HepG2 (cell line): ENCODE results near the gene FGFBP2. TPM values are rescaled to one million over a fixed set of nuclear protein-coding genes. Genes with fewer than 3 reads are reported as not detected.

Experiments
- ATAC-seq: fragments of 200-7000 bp; cut with Tn5 transposase; 3 replicates; pipeline ENCODE4 v1.9.1; 2020; ENCODE audit warnings: mild to moderate bottlenecking, moderate library complexity
- BruUV-seq: library from RNA; stranded (reverse); fragments of 400-500 nt; replicated peaks from 2 replicates; lab custom pipeline; 2021; lab: Mats Ljungman, UMichigan
- CTCF ChIA-PET: fragments of 300-600 bp; formaldehyde crosslinking; extraction: SDS; loops from one replicate; lab custom pipeline; 2021; ENCODE audit warnings: low total read pairs, inconsistent platforms, low intra/inter-chr PET ratio; lab: Yijun Ruan, JAX
- POLR2A ChIA-PET: fragments of 350-600 bp; sonication (Branson Sonifier 250); formaldehyde crosslinking; loops from one replicate; lab custom pipeline; 2020; ENCODE audit warnings: antibody characterized with exemption, inconsistent platforms; lab: Yijun Ruan, JAX
- DNase-seq: peaks from one replicate; pipeline ENCODE4 v3.0.0-alpha.2; 2015; ENCODE audit warnings: low spot score
- FAIRE-seq: peaks from 3 replicates; lab custom pipeline; 2011; peaks lifted over from hg19 to GRCh38; lab: Jason Lieb, UNC
- H2AFZ ChIP-seq: one replicate; pipeline ENCODE4 v1.6.1; 2011; ENCODE audit warnings: low read length, inconsistent platforms
- H3K27ac ChIP-seq: fragments of 300-600 bp; 3 replicates; pipeline ENCODE4 v1.8.0; 2011; ENCODE audit warnings: mixed run types, mild to moderate bottlenecking, mixed read lengths, low read length, inconsistent platforms; ENCODE audit not compliant: insufficient read depth; ENCODE audit errors: extremely low read length
- H3K27me3 ChIP-seq, 2 experiments: fragments of 200-600 bp in 1 of 2; 2 replicates in 1 of 2; 3 replicates in 1 of 2; pipeline versions ENCODE4 v1.6.0 to v1.8.0; 2011; ENCODE audit warnings: low read length in 2 of 2, mild to moderate bottlenecking in 2 of 2, moderate library complexity in 2 of 2, inconsistent platforms in 1 of 2; ENCODE audit not compliant: insufficient read depth in 2 of 2, control insufficient read depth in 1 of 2
- H3K36me3 ChIP-seq, 2 experiments: fragments of 200-600 bp in 1 of 2; replicated peaks in 1 of 2; 2 replicates in 1 of 2; 3 replicates in 1 of 2; pipeline versions ENCODE4 v1.5.1 to v1.8.0; 2011; ENCODE audit warnings: low read length in 2 of 2, inconsistent platforms in 1 of 2; ENCODE audit not compliant: insufficient read depth in 2 of 2, control insufficient read depth in 1 of 2
- H3K4me1 ChIP-seq: 2 replicates; pipeline ENCODE4 v1.5.1; 2012; ENCODE audit warnings: low read length, inconsistent platforms; ENCODE audit not compliant: insufficient read depth
- H3K4me2 ChIP-seq: 2 replicates; pipeline ENCODE4 v1.6.0; 2011; ENCODE audit warnings: low read depth, low read length, inconsistent platforms
- H3K4me3 ChIP-seq, 3 experiments: fragments of 200-600 bp in 1 of 3; sonication (generic), shearing (Covaris generic) in 1 of 3; replicated peaks in 1 of 3; 2 replicates each; pipeline ENCODE4 v1.5.1; 2011 to 2016; ENCODE audit warnings: low read length in 3 of 3, inconsistent platforms in 2 of 3, low read depth in 2 of 3, mild to moderate bottlenecking in 2 of 3, control low read depth in 1 of 3, mixed read lengths in 1 of 3; ENCODE audit not compliant: insufficient read depth in 1 of 3
- H3K79me2 ChIP-seq: one replicate; pipeline ENCODE4 v1.6.1; 2011; ENCODE audit warnings: low read length, inconsistent platforms; ENCODE audit not compliant: insufficient read depth
- H3K9ac ChIP-seq: 2 replicates; pipeline ENCODE4 v1.6.0; 2011; ENCODE audit warnings: mild to moderate bottlenecking, low read depth, low read length, inconsistent platforms; ENCODE audit not compliant: insufficient read depth
- H3K9me3 ChIP-seq: 2 replicates; pipeline ENCODE4 v1.5.1; 2012; ENCODE audit warnings: mild to moderate bottlenecking, low read length
- H4K20me1 ChIP-seq: 2 replicates; pipeline ENCODE4 v1.6.0; 2011; ENCODE audit warnings: inconsistent platforms, mild to moderate bottlenecking, low read length, moderate library complexity; ENCODE audit not compliant: insufficient read depth
- HES4 ChIP-seq: sonication (generic); formaldehyde crosslinking; IDR thresholded peaks from 2 replicates; pipeline ENCODE4 v1.9.0; 2021; ENCODE audit warnings: mild to moderate bottlenecking, missing genetic modification reagents, borderline replicate concordance
- MIER2 ChIP-seq: IDR thresholded peaks from 2 replicates; pipeline ENCODE4 v1.6.1; 2016; ENCODE audit warnings: missing biosample characterization, missing genetic modification reagents
- TCF12 ChIP-seq, 2 experiments: fragments of 450-650 bp in 1 of 2; sonication (generic) in 1 of 2; formaldehyde crosslinking in 1 of 2; IDR thresholded peaks; 2 replicates each; pipeline versions ENCODE4 v1.6.1 to v1.8.0; 2017 to 2022; ENCODE audit warnings: antibody characterized with exemption in 1 of 2, mild to moderate bottlenecking in 1 of 2, missing genetic modification reagents in 1 of 2, moderate library complexity in 1 of 2
- ZNF160 ChIP-seq: sonication (generic); formaldehyde crosslinking; IDR thresholded peaks from 2 replicates; pipeline ENCODE4 v1.8.0; 2022; ENCODE audit warnings: mild to moderate bottlenecking, inconsistent platforms, missing genetic modification reagents
- ZNF782 ChIP-seq: sonication (generic); formaldehyde crosslinking; IDR thresholded peaks from 2 replicates; pipeline ENCODE4 v1.4.0; 2020; ENCODE audit warnings: missing genetic modification reagents, mild to moderate bottlenecking, borderline replicate concordance
- WGBS: methylation state at CpG from one replicate; pipeline ENCODE4 v1.1.6; 2017; ENCODE audit warnings: low lambda C conversion rate; 5-methylcytosine and 5-hydroxymethylcytosine counted together
- in situ Hi-C: cut with HindIII; loops from 2 replicates; pipeline ENCODE4 v1.10.0; 2017; ENCODE audit warnings: low pct_unique_long_range_greater_than_20kb; ENCODE audit not compliant: extremely low pct_ligation_motif_present
- intact Hi-C: fragments of 100-400 bp; cut with micrococcal nuclease; formaldehyde crosslinking; loops from one replicate; pipeline ENCODE4 v1.10.0; 2022; ENCODE audit not compliant: unreplicated experiment
- polyA plus RNA-seq, 8 experiments: library from polyadenylated mRNA; depleted of rRNA in 3 of 8; stranded (reverse) in 7 of 8; unstranded in 1 of 8; fragments of >200 nt; fragmentation: Illumina TruSeq in 4 of 8; extraction: Trizol in 4 of 8; gene quantifications; 2 replicates each; pipeline versions ENCODE4 v1.2.1 to v1.2.3, GENCODE V29; 2011 to 2016; ENCODE audit warnings: low read depth in 4 of 8, missing spikeins in 1 of 8, mixed read lengths in 1 of 8; ENCODE audit not compliant: insufficient read depth in 1 of 8
- total RNA-seq, 5 experiments: library from RNA; depleted of rRNA; stranded (reverse); fragments of >200 nt; fragmentation: Illumina TruSeq; extraction: Trizol; gene quantifications; 2 replicates each; pipeline ENCODE4 v1.2.3, GENCODE V29; 2016; ENCODE audit warnings: low read depth in 1 of 5
- TF ChIP-seq, protein P1 (sequence below): sonication (generic); formaldehyde crosslinking; conservative IDR thresholded peaks from 2 replicates; pipeline ENCODE4 v1.4.0; 2020; ENCODE audit warnings: mild to moderate bottlenecking, missing genetic modification reagents, moderate library complexity
- TF ChIP-seq, protein P2 (sequence below): sonication (generic); formaldehyde crosslinking; IDR thresholded peaks from 2 replicates; pipeline ENCODE4 v1.5.0; 2020; ENCODE audit warnings: mild to moderate bottlenecking, missing genetic modification reagents
- TF ChIP-seq, protein P3 (sequence below): sonication (generic); formaldehyde crosslinking; IDR thresholded peaks from 2 replicates; pipeline ENCODE4 v1.8.0; 2022; ENCODE audit warnings: mild to moderate bottlenecking, missing genetic modification reagents; ENCODE audit not compliant: insufficient replicate concordance
- TF ChIP-seq, protein P4 (sequence below): sonication (generic); formaldehyde crosslinking; IDR thresholded peaks from 2 replicates; pipeline ENCODE4 v1.8.0; 2022; ENCODE audit warnings: missing genetic modification reagents, mild to moderate bottlenecking, borderline replicate concordance

The FGFBP2 gene
- total and polyA plus RNA-seq, 2 of the 13 experiments (the other 11 are each of a cell fraction or from before 2014, with no cell fraction given): not detected

DNA sequence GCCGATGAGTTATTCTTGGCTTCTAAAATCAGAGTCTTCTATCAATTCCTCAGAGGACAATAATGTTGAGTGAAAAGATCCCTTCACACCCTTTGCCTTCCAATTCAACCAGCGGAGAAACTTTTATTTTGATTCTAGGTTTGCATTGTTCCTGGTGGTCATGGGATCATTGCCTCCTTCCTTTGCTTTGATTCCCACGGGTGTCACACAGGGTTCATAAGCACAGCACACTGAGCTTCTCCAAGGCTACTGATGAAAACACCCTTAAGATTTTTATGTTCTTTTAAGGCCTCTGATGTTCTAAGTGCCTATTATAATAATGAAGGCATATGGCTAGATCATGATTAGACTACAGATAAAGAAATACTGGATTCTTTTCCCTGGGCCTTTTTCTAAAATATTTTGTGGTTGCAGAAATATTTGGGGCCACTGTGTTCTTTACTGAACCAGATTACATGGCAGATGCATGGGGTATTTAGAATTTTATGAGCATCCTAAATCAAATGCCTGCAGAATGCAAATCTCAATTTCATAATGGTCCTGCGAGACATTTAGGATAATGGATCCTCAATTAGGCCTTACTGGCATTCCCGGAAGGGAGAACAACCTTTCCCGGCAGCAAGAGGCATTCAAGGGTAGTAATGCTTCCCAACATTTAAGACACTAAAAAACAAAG is 43.9 kb upstream of the FGFBP2 start:
- Histone ChIP-seq H3K4me1 (no peaks in the 10 kb centered on the region), H3K4me3 (no peak overlapping the region), H4K20me1 (no peaks in the 10 kb centered on the region), H3K9ac (no peak overlapping the region), H3K79me2 (no peaks in the 10 kb centered on the region), H3K27me3 (no peaks in the 10 kb centered on the region), H3K9me3 (no peaks in the 10 kb centered on the region), H3K27ac (no peak overlapping the region), H3K36me3 (no peaks in the 10 kb centered on the region), H2AFZ (no peak overlapping the region), H3K4me2 (no peak overlapping the region)
- BruUV-seq: no TSS peak
- no peak for ATAC-seq
- CTCF ChIA-PET: no interaction called here
- DNase-seq: no peak
- no peak for FAIRE-seq
- 74% methylated on average over 6 of the region's 6 CpGs for WGBS
- in situ Hi-C loops: no loop called here
- TF ChIP-seq, protein P1, sequence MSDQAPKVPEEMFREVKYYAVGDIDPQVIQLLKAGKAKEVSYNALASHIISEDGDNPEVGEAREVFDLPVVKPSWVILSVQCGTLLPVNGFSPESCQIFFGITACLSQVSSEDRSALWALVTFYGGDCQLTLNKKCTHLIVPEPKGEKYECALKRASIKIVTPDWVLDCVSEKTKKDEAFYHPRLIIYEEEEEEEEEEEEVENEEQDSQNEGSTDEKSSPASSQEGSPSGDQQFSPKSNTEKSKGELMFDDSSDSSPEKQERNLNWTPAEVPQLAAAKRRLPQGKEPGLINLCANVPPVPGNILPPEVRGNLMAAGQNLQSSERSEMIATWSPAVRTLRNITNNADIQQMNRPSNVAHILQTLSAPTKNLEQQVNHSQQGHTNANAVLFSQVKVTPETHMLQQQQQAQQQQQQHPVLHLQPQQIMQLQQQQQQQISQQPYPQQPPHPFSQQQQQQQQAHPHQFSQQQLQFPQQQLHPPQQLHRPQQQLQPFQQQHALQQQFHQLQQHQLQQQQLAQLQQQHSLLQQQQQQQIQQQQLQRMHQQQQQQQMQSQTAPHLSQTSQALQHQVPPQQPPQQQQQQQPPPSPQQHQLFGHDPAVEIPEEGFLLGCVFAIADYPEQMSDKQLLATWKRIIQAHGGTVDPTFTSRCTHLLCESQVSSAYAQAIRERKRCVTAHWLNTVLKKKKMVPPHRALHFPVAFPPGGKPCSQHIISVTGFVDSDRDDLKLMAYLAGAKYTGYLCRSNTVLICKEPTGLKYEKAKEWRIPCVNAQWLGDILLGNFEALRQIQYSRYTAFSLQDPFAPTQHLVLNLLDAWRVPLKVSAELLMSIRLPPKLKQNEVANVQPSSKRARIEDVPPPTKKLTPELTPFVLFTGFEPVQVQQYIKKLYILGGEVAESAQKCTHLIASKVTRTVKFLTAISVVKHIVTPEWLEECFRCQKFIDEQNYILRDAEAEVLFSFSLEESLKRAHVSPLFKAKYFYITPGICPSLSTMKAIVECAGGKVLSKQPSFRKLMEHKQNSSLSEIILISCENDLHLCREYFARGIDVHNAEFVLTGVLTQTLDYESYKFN (CRISPR knock-in tag): no peak
- no peak for TF ChIP-seq ZNF782 (CRISPR knock-in tag)
- TF ChIP-seq TCF12 (IDR thresholded peaks at IDR 0.05): no peak
- TF ChIP-seq TCF12 (CRISPR knock-in tag; IDR thresholded peaks at IDR 0.05): no peak
- TF ChIP-seq, protein P2, sequence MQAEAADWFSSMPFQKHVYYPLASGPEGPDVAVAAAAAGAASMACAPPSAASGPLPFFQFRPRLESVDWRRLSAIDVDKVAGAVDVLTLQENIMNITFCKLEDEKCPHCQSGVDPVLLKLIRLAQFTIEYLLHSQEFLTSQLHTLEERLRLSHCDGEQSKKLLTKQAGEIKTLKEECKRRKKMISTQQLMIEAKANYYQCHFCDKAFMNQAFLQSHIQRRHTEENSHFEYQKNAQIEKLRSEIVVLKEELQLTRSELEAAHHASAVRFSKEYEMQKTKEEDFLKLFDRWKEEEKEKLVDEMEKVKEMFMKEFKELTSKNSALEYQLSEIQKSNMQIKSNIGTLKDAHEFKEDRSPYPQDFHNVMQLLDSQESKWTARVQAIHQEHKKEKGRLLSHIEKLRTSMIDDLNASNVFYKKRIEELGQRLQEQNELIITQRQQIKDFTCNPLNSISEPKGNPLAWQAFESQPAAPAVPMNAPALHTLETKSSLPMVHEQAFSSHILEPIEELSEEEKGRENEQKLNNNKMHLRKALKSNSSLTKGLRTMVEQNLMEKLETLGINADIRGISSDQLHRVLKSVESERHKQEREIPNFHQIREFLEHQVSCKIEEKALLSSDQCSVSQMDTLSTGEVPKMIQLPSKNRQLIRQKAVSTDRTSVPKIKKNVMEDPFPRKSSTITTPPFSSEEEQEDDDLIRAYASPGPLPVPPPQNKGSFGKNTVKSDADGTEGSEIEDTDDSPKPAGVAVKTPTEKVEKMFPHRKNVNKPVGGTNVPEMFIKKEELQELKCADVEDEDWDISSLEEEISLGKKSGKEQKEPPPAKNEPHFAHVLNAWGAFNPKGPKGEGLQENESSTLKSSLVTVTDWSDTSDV (CRISPR knock-in tag): no peak
- no peak for TF ChIP-seq HES4 (CRISPR knock-in tag)
- TF ChIP-seq MIER2 (CRISPR knock-in tag): no peak
- TF ChIP-seq, protein P3, sequence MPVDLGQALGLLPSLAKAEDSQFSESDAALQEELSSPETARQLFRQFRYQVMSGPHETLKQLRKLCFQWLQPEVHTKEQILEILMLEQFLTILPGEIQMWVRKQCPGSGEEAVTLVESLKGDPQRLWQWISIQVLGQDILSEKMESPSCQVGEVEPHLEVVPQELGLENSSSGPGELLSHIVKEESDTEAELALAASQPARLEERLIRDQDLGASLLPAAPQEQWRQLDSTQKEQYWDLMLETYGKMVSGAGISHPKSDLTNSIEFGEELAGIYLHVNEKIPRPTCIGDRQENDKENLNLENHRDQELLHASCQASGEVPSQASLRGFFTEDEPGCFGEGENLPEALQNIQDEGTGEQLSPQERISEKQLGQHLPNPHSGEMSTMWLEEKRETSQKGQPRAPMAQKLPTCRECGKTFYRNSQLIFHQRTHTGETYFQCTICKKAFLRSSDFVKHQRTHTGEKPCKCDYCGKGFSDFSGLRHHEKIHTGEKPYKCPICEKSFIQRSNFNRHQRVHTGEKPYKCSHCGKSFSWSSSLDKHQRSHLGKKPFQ (CRISPR knock-in tag): no peak
- TF ChIP-seq ZNF160: no peak
- TF ChIP-seq, protein P4, sequence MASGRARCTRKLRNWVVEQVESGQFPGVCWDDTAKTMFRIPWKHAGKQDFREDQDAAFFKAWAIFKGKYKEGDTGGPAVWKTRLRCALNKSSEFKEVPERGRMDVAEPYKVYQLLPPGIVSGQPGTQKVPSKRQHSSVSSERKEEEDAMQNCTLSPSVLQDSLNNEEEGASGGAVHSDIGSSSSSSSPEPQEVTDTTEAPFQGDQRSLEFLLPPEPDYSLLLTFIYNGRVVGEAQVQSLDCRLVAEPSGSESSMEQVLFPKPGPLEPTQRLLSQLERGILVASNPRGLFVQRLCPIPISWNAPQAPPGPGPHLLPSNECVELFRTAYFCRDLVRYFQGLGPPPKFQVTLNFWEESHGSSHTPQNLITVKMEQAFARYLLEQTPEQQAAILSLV (CRISPR knock-in tag): no peak
- intact Hi-C loops: no loop called here
- POLR2A ChIA-PET: no interaction called here
